RWPE1 (cell line): ENCODE data around the gene DDX1.

ENCODE experiments used
- CTCF ChIA-PET: fragments of 350-600 bp; sonication (Branson Sonifier 250); formaldehyde crosslinking; extraction: SDS; loops from one replicate; lab custom pipeline; 2021; lab: Yijun Ruan, JAX
- POLR2A ChIA-PET: fragments of 400-600 bp; formaldehyde crosslinking; extraction: SDS; loops from one replicate; lab custom pipeline; 2020; ENCODE audit warnings: antibody characterized with exemption; ENCODE audit not compliant: low non-redundant PET; lab: Yijun Ruan, JAX
- DNase-seq: peaks from one replicate; pipeline ENCODE4 v3.0.0; 2012; ENCODE audit warnings: low spot score
- H3K27ac ChIP-seq: fragments of 450-650 bp; 2 replicates; pipeline ENCODE4 v1.5.1; 2017
- TF ChIP-seq, protein P1 (sequence below): fragments of 450-650 bp; conservative IDR thresholded peaks from 2 replicates; pipeline ENCODE4 v1.5.1; 2017; ENCODE audit warnings: low read depth, mild to moderate bottlenecking

The DDX1 gene

GRCh38 chr2:15630121-15630977 is 38.7 kb downstream of the DDX1 start:
- DNase-seq = no peak
- TF ChIP-seq, protein P1, sequence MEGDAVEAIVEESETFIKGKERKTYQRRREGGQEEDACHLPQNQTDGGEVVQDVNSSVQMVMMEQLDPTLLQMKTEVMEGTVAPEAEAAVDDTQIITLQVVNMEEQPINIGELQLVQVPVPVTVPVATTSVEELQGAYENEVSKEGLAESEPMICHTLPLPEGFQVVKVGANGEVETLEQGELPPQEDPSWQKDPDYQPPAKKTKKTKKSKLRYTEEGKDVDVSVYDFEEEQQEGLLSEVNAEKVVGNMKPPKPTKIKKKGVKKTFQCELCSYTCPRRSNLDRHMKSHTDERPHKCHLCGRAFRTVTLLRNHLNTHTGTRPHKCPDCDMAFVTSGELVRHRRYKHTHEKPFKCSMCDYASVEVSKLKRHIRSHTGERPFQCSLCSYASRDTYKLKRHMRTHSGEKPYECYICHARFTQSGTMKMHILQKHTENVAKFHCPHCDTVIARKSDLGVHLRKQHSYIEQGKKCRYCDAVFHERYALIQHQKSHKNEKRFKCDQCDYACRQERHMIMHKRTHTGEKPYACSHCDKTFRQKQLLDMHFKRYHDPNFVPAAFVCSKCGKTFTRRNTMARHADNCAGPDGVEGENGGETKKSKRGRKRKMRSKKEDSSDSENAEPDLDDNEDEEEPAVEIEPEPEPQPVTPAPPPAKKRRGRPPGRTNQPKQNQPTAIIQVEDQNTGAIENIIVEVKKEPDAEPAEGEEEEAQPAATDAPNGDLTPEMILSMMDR = no peak
- H3K27ac ChIP-seq = no peak overlapping the region
- ChIA-PET CTCF (interaction anchor here (0.7 kb wide), 1 partner anchor 885 kb away, joined by 3 read pairs; no protein-coding TSS in a partner anchor), POLR2A (no interaction called here)

GRCh38 chr2:15630978-15631719 is 39.5 kb downstream of the DDX1 start:
- DNase-seq = no peak
- no peak overlapping the region for H3K27ac ChIP-seq
- CTCF ChIA-PET = interaction anchor here (0.7 kb wide), 1 partner anchor 885 kb away, joined by 3 read pairs; no protein-coding TSS in a partner anchor
- TF ChIP-seq, protein P1 = no peak
- POLR2A ChIA-PET = no interaction called here

GRCh38 chr2:15631883-15632282 is 40.2 kb downstream of the DDX1 start:
- no peak overlapping the region for H3K27ac ChIP-seq
- POLR2A ChIA-PET = no interaction called here
- no peak for DNase-seq
- TF ChIP-seq, protein P1 = no peak
- CTCF ChIA-PET = no interaction called here

DNA sequence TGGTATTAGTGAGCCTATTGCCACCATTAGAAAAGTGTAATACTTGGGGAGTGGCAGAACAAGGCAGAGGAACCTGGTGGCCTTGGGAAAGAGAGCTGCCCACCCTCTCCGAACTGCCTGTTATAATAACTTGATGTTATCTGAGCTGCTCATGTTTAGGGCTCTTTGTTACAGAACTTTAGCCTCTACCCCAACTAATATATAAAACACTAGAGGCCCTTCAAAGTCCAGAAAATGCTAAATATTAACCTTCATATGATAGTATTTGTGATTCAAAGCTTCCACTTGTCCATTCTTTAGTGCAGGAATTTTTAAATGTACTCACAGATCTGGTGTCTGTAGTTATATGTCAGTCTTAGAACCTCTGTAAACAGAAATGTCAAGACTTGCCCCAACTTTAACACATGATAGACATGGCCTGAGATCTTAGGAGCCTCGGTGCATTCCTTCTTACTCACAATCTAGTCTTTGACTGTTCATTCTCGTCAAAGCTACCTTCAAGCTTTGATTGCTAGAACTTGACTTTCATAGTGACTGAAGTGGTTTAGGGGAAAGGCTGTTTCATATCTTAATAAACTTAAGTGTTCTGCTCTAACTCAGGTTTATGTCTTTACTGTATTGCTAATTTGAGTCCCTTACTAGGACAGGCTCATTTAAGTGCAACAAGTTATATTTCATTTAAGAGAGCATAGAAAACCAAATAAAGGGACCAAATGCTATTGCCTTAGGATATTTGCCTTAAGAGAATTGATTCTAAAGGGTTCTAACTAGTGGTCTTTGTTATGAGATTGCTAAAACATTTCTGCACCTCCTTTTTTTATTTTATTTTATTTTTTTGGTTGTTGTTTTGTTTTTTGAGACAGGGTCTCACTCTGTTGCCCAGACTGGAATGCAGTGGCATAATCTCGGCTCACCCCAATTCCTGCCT is 41.6 kb downstream of the DDX1 start:
- POLR2A ChIA-PET = interaction anchor here (0.5 kb wide), 1 partner anchor 769 kb away, joined by 4 read pairs; no protein-coding TSS in a partner anchor
- CTCF ChIA-PET = no interaction called here
- no peak overlapping the region for H3K27ac ChIP-seq
- TF ChIP-seq, protein P1 = no peak
- peak; percentile 13 for DNase-seq

- ChIA-PET POLR2A (no interaction called here), CTCF (no interaction called here)
- TF ChIP-seq, protein P1 = no peak
- DNase-seq = no peak
- H3K27ac ChIP-seq = no peak overlapping the region
Observed at GRCh38 chr2:15633971-15634346, 42.3 kb downstream of the DDX1 start.
